ENCODE data around the gene PWWP2B. TPM values are rescaled to one million over a fixed set of nuclear protein-coding genes. Genes with fewer than 3 reads are reported as not detected.

Gene PWWP2B
- total and polyA plus RNA-seq, 2 of the 13 experiments (the other 11 are each of a cell fraction or from before 2014, with no cell fraction given), result 2.3 to 4.7 TPM

DNA sequence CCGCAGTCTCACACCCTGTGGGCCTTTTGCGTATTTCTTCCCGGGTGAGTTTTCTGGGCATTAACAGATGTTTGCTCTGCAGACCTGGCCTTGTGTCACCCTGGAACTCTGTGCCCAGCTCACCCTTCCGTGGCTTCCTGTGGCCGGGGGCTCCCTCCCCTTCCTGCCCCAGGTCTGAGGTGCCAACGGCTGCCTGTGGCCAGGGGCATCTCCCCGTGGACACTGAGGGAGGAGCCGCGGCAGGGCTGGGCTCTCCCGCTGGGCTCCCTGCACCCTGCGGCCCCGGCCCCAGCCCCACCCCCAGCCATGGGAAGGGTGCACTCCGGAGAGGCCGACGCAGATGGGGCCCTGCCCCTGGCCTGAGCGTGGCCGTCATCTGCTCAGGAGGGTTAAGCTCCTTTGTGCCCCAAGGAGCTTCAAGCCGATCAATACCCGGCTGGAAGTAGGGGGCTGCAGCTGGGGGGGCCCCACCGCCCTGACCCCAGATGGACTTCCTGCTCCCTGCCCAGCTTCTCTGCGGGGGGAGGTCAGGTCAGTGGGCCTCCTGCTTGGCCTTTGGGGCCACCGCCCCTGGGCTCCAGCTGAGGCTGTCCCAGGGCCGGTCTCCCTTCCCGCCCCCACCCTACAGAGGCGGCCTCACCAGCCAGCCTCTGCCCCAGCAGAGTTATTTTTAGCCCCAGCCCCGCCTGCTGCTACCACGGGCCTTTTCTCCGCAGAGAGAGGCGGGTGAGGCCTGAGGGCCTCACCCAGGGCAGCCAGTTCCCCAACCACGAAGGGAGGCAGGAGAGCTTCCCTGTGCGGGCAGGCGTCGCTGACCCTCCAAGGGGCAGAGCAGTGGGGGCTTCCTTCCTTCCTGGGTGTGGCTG is 24.2 kb downstream of the PWWP2B start:
- Histone ChIP-seq H3K27ac (ENCODE audit: extremely low read length, insufficient read depth, low read length) (no peak overlapping the region), H3K79me2 (ENCODE audit: insufficient read depth, low read length) (no peaks in the 10 kb centered on the region), H4K20me1 (ENCODE audit: insufficient read depth, low read length) (no peaks in the 10 kb centered on the region), H3K4me3 (replicated peaks in 1 of 3; ENCODE audit: insufficient read depth in 1 of 3, low read depth in 2 of 3, low read length in 3 of 3) (peak overlapping the region; percentile 40 to 70 (median 45)), H3K4me2 (ENCODE audit: low read depth, low read length) (peak overlapping the region; percentile 85), H3K4me1 (ENCODE audit: insufficient read depth, low read length) (peaks cover 40% of the 10 kb centered on the region), H3K27me3 (ENCODE audit: control insufficient read depth in 1 of 2, insufficient read depth in 2 of 2, low read length in 2 of 2) (peaks cover 0 to 2% of the 10 kb centered on the region in 2 experiments; a peak in 1 of 5 replicates), H3K9ac (ENCODE audit: insufficient read depth, low read depth, low read length) (peak overlapping the region; percentile 62), H2AFZ (ENCODE audit: low read length) (no peak overlapping the region), H3K36me3 (replicated peaks in 1 of 2; ENCODE audit: control insufficient read depth in 1 of 2, insufficient read depth in 2 of 2, low read length in 2 of 2) (no peaks in the 10 kb centered on the region), H3K9me3 (ENCODE audit: low read length) (no peaks in the 10 kb centered on the region)
- CTCF ChIA-PET (ENCODE audit: low intra/inter-chr PET ratio, low total read pairs), result no interaction called here
- in situ Hi-C loops (cut with HindIII; ENCODE audit: extremely low pct_ligation_motif_present, low pct_unique_long_range_greater_than_20kb) (no loop called here), intact Hi-C loops (cut with micrococcal nuclease; ENCODE audit: unreplicated experiment) (no loop called here)
- FAIRE-seq (no peak), ATAC-seq (peak; percentile 81), DNase-seq (ENCODE audit: low spot score) (peak; percentile 33)
- POLR2A ChIA-PET, result interaction anchor here (0.9 to 2.2 kb wide), 5 partner anchors 8 to 26 kb away, joined by 3 to 6 read pairs (median 4); no protein-coding TSS in a partner anchor
- 13% methylated on average over 3 of the region's 33 CpGs for WGBS (ENCODE audit: low lambda C conversion rate)
- BruUV-seq (replicated peaks), result no TSS peak
- no peak for TF ChIP-seq FOXA3 (CRISPR knock-in tag; IDR thresholded peaks at IDR 0.05)
- peak; percentile 92 for TF ChIP-seq PATZ1 (CRISPR knock-in tag; IDR thresholded peaks at IDR 0.05)
- no peak for TF ChIP-seq CBX1 (IDR thresholded peaks at IDR 0.05; ENCODE audit: low read depth)
- peak; percentile 44; the same call in 1 of the 2 replicates for TF ChIP-seq HDAC1 (CRISPR knock-in tag; IDR thresholded peaks at IDR 0.05)
- TF ChIP-seq CHCHD3 (CRISPR knock-in tag; IDR thresholded peaks at IDR 0.05), result 0 out of 2 replicates have a peak, but pooled peaks have one; percentile 11
- TF ChIP-seq TBP (CRISPR knock-in tag; IDR thresholded peaks at IDR 0.05), result no peak
- peak; percentile 88 for TF ChIP-seq ZFX (CRISPR knock-in tag; IDR thresholded peaks at IDR 0.05; ENCODE audit: low read depth)
- peak; percentile 26; the same call in 1 of the 2 replicates for TF ChIP-seq KAT8 (CRISPR knock-in tag; IDR thresholded peaks at IDR 0.05)
- peak; percentile 17 for TF ChIP-seq TEAD3 (CRISPR knock-in tag; optimal IDR thresholded peaks at IDR 0.05; ENCODE audit: borderline replicate concordance)
- TF ChIP-seq NRL (CRISPR knock-in tag; IDR thresholded peaks at IDR 0.05; ENCODE audit: borderline replicate concordance), result 0 out of 2 replicates have a peak, but pooled peaks have one; percentile 39
- no peak for TF ChIP-seq MEIS1 (CRISPR knock-in tag; IDR thresholded peaks at IDR 0.05; ENCODE audit: borderline replicate concordance)
- TF ChIP-seq ZBTB33 (CRISPR knock-in tag; IDR thresholded peaks at IDR 0.05), result no peak
- no peak for TF ChIP-seq ZNF558 (CRISPR knock-in tag; IDR thresholded peaks at IDR 0.05; ENCODE audit: borderline replicate concordance)
- TF ChIP-seq NR2F1 (CRISPR knock-in tag; IDR thresholded peaks at IDR 0.05), result 0 out of 4 replicates have a peak, but pooled peaks of 1 of the 2 experiments have one; percentile 15
- peak; percentile 42; the same call in 1 of the 2 replicates for TF ChIP-seq HDAC2 (CRISPR knock-in tag; IDR thresholded peaks at IDR 0.05)
- no peak for TF ChIP-seq ZSCAN21 (CRISPR knock-in tag; IDR thresholded peaks at IDR 0.05; ENCODE audit: borderline replicate concordance)
- TF ChIP-seq TAF1 (CRISPR knock-in tag; IDR thresholded peaks at IDR 0.05), result peak; percentile 26
- TF ChIP-seq YEATS4 (CRISPR knock-in tag; IDR thresholded peaks at IDR 0.05; ENCODE audit: borderline replicate concordance), result 0 out of 2 replicates have a peak, but pooled peaks have one; percentile 25
- no peak for TF ChIP-seq ZBTB26 (CRISPR knock-in tag; IDR thresholded peaks at IDR 0.05; ENCODE audit: borderline replicate concordance)
